Measurements from ENCODE around the gene HSD17B2.

Gene HSD17B2

DNA sequence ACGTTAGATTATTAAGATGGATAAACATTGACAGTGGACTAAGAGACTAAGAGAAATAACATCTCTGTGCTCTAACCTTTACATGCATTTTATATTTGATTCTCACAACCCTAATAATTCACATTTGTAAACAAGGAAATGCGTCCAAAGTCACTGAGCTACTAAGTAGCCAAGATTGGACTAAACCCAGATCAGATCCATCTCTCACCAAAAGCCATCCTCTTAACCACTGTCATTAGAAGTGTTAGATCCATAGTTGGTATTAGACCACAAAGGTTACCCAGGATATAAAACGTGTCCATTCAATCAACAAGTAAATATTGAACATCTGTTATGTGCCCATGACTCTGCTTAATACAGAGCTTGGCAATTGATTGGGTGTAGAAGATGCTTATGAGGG, 5.2 kb downstream of the HSD17B2 start:
- DNase-seq (ENCODE audit: low read depth), result no peak
- TF ChIP-seq, protein P1, sequence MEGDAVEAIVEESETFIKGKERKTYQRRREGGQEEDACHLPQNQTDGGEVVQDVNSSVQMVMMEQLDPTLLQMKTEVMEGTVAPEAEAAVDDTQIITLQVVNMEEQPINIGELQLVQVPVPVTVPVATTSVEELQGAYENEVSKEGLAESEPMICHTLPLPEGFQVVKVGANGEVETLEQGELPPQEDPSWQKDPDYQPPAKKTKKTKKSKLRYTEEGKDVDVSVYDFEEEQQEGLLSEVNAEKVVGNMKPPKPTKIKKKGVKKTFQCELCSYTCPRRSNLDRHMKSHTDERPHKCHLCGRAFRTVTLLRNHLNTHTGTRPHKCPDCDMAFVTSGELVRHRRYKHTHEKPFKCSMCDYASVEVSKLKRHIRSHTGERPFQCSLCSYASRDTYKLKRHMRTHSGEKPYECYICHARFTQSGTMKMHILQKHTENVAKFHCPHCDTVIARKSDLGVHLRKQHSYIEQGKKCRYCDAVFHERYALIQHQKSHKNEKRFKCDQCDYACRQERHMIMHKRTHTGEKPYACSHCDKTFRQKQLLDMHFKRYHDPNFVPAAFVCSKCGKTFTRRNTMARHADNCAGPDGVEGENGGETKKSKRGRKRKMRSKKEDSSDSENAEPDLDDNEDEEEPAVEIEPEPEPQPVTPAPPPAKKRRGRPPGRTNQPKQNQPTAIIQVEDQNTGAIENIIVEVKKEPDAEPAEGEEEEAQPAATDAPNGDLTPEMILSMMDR (IDR thresholded peaks at IDR 0.05; ENCODE audit: low read depth, low read length, missing control alignments), result no peak
- no peak overlapping the region for H3K4me3 ChIP-seq (ENCODE audit: low read depth, low read length)

DNA sequence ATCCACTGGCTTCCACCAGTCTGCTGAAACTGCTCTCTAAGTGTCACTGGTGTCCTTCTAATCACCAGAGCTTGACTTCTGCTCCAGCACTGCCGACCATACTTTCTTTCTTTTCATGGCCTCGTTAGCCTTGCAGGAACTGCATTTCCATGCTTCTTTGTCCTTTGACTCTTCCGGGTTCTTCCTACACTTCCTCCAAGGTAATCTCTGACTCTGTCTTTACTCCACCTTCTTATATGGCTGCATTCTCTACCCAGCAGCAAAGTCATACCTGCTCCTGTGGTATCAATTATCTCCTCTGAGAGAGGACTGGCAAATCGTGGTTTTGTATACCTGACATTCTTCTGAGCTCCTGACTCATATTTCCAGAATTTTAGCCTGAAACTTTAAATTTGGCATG, 6.5 kb downstream of the HSD17B2 start:
- DNase-seq (ENCODE audit: low read depth), result no peak
- TF ChIP-seq, protein P1 (IDR thresholded peaks at IDR 0.05; ENCODE audit: low read depth, low read length, missing control alignments), result no peak

DNA sequence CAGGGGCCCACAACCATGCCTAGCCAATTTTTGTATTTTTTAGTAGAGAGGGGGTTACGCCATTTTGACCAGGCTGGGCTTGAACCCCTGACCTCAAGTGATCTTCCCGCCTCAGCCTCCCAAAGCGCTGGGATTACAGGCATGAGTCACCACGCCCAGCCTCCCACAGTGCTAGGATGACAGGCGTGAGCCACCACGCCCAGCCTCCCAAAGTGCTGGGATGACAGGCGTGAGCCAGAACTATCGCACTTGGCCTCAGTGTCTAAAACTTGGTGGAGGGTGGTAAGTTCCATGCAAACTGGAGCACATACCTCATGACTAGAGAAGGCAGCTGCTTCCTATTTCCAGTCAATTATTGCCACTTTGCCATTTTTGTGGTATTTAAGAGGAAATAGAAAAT, 7.1 kb downstream of the HSD17B2 start:
- TF ChIP-seq, protein P1 (IDR thresholded peaks at IDR 0.05; ENCODE audit: low read depth, low read length, missing control alignments), result no peak
- no peak for DNase-seq (ENCODE audit: low read depth)
- H3K4me3 ChIP-seq (ENCODE audit: low read depth, low read length), result no peak overlapping the region

More for the DNA sequence above, 6.5 kb downstream of the HSD17B2 start:
- H3K4me3 ChIP-seq (ENCODE audit: low read depth, low read length), result no peak overlapping the region

DNA sequence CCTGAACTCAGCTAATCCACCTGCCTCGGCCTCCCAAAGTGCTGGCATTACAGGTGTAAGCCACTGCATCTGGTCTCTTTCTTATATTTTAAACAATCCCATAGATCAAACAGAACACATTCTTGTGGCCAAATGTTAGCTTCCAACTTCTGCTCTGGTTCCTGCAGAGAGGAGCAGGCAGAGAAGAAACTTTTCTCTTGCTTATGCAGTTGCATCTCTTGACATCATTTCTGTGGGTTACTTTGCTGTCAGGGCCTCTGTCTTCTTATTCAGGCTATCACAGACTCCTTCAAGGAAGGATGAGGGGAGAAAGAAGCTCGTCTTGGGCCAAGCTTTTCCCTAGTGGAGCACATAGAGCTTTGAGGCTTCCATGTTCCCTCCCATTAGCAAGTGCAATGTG, 7.8 kb downstream of the HSD17B2 start:
- TF ChIP-seq, protein P1 (IDR thresholded peaks at IDR 0.05; ENCODE audit: low read depth, low read length, missing control alignments), result no peak
- no peak for DNase-seq (ENCODE audit: low read depth)

GRCh38 chr16:82043680-82044584, 8.9 kb downstream of the HSD17B2 start:
- no peak for DNase-seq (ENCODE audit: low read depth)
- TF ChIP-seq, protein P1 (IDR thresholded peaks at IDR 0.05; ENCODE audit: low read depth, low read length, missing control alignments), result no peak
- H3K4me3 ChIP-seq (ENCODE audit: low read depth, low read length), result no peak overlapping the region

More for the DNA sequence above, 7.8 kb downstream of the HSD17B2 start:
- no peak overlapping the region for H3K4me3 ChIP-seq (ENCODE audit: low read depth, low read length)

- DNase-seq (ENCODE audit: low read depth), result no peak
- TF ChIP-seq, protein P1 (IDR thresholded peaks at IDR 0.05; ENCODE audit: low read depth, low read length, missing control alignments), result no peak
- no peak overlapping the region for H3K4me3 ChIP-seq (ENCODE audit: low read depth, low read length)
These were observed 9.5 kb downstream of the HSD17B2 start for GRCh38 chr16:82044585-82044911.

GRCh38 chr16:82045465-82045864, 10.4 kb downstream of the HSD17B2 start:
- TF ChIP-seq, protein P1 (IDR thresholded peaks at IDR 0.05; ENCODE audit: low read depth, low read length, missing control alignments), result no peak
- DNase-seq (ENCODE audit: low read depth), result no peak
- no peak overlapping the region for H3K4me3 ChIP-seq (ENCODE audit: low read depth, low read length)
